Measurements from ENCODE around the gene TCEA3. TPM values are rescaled to one million over a fixed set of nuclear protein-coding genes. Genes with fewer than 3 reads are reported as not detected.

TCEA3 gene
- total RNA-seq, 1 donor from 2014 or later, result 3.3 TPM

GRCh38 chr1:23367451-23367790, 57.1 kb downstream of the TCEA3 start:
- H3K4me2 ChIP-seq (ENCODE audit: low read length), result peak overlapping the region; percentile 100
- peaks cover 56% of the 10 kb centered on the region for H3K79me2 ChIP-seq (ENCODE audit: insufficient read depth, low read length)
- peaks cover 33% of the 10 kb centered on the region for H3K36me3 ChIP-seq (ENCODE audit: insufficient read depth, low read length)
- peak overlapping the region; percentile 99 for H3K9ac ChIP-seq (ENCODE audit: low read length)
- DNase-seq (ENCODE audit: low read depth) (no peak), FAIRE-seq (no peak)
- peaks cover 20% of the 10 kb centered on the region for H3K9me3 ChIP-seq (ENCODE audit: insufficient read depth, low read depth, low read length)
- Mint-ChIP-seq H3K27ac (ENCODE audit: unreplicated experiment) (no peak overlapping the region), H3K4me3 (ENCODE audit: unreplicated experiment) (peak overlapping the region; percentile 97), H3K9me3 (ENCODE audit: unreplicated experiment) (peaks cover 38% of the 10 kb centered on the region), H3K27me3 (ENCODE audit: low read depth, unreplicated experiment) (no peaks in the 10 kb centered on the region), H3K4me1 (ENCODE audit: low read depth, unreplicated experiment) (peaks cover 38% of the 10 kb centered on the region), H3K36me3 (ENCODE audit: low read depth, unreplicated experiment) (peaks cover 45% of the 10 kb centered on the region)
- peak overlapping the region; percentile 99 for H3K4me3 ChIP-seq (ENCODE audit: insufficient read depth, low read depth, low read length)
- H3K27me3 ChIP-seq (ENCODE audit: insufficient read depth, low read length), result no peaks in the 10 kb centered on the region
- H2AFZ ChIP-seq (ENCODE audit: low read depth, low read length), result peak overlapping the region; percentile 74
- peaks cover under 1% of the 10 kb centered on the region for H4K20me1 ChIP-seq (ENCODE audit: insufficient read depth, low read length)
- peaks cover 28% of the 10 kb centered on the region for H3K4me1 ChIP-seq (ENCODE audit: insufficient read depth, low read length)
- H3K27ac ChIP-seq (ENCODE audit: low read depth, low read length), result no peak overlapping the region
- TF ChIP-seq EZH2 (IDR thresholded peaks at IDR 0.05; ENCODE audit: insufficient read depth, low read length) (no peak), CTCF (IDR thresholded peaks at IDR 0.05; ENCODE audit: insufficient read depth, low read depth, low read length) (no peak)

- Histone ChIP-seq H3K36me3 (ENCODE audit: insufficient read depth, low read length) (peaks cover 41% of the 10 kb centered on the region), H3K79me2 (ENCODE audit: insufficient read depth, low read length) (peaks cover 58% of the 10 kb centered on the region), H3K4me2 (ENCODE audit: low read length) (peak overlapping the region; percentile 100), H3K27me3 (ENCODE audit: insufficient read depth, low read length) (no peaks in the 10 kb centered on the region), H3K4me1 (ENCODE audit: insufficient read depth, low read length) (peaks cover 27% of the 10 kb centered on the region), H3K27ac (ENCODE audit: low read depth, low read length) (no peak overlapping the region), H3K9ac (ENCODE audit: low read length) (no peak overlapping the region), H4K20me1 (ENCODE audit: insufficient read depth, low read length) (peaks cover 4% of the 10 kb centered on the region), H3K9me3 (ENCODE audit: insufficient read depth, low read depth, low read length) (peaks cover 29% of the 10 kb centered on the region), H3K4me3 (ENCODE audit: insufficient read depth, low read depth, low read length) (no peak overlapping the region), H2AFZ (ENCODE audit: low read depth, low read length) (no peak overlapping the region)
- H3K4me1 Mint-ChIP-seq (ENCODE audit: low read depth, unreplicated experiment), result peaks cover 30% of the 10 kb centered on the region
- H3K27ac Mint-ChIP-seq (ENCODE audit: unreplicated experiment), result no peak overlapping the region
- no peaks in the 10 kb centered on the region for H3K27me3 Mint-ChIP-seq (ENCODE audit: low read depth, unreplicated experiment)
- H3K9me3 Mint-ChIP-seq (ENCODE audit: unreplicated experiment), result peaks cover 44% of the 10 kb centered on the region
- peaks cover 46% of the 10 kb centered on the region for H3K36me3 Mint-ChIP-seq (ENCODE audit: low read depth, unreplicated experiment)
- FAIRE-seq (no peak), DNase-seq (ENCODE audit: low read depth) (no peak)
- H3K4me3 Mint-ChIP-seq (ENCODE audit: unreplicated experiment), result peak overlapping the region; percentile 97
- no peak for TF ChIP-seq EZH2 (IDR thresholded peaks at IDR 0.05; ENCODE audit: insufficient read depth, low read length)
- no peak for TF ChIP-seq CTCF (IDR thresholded peaks at IDR 0.05; ENCODE audit: insufficient read depth, low read depth, low read length)
Observed at GRCh38 chr1:23366598-23366997, 58.0 kb downstream of the TCEA3 start.

GRCh38 chr1:23366146-23366545, 58.4 kb downstream of the TCEA3 start:
- Histone ChIP-seq H3K9me3 (ENCODE audit: insufficient read depth, low read depth, low read length) (peaks cover 33% of the 10 kb centered on the region), H3K27ac (ENCODE audit: low read depth, low read length) (no peak overlapping the region), H3K9ac (ENCODE audit: low read length) (no peak overlapping the region), H4K20me1 (ENCODE audit: insufficient read depth, low read length) (peaks cover 4% of the 10 kb centered on the region), H3K27me3 (ENCODE audit: insufficient read depth, low read length) (no peaks in the 10 kb centered on the region), H3K79me2 (ENCODE audit: insufficient read depth, low read length) (peaks cover 58% of the 10 kb centered on the region), H3K4me3 (ENCODE audit: insufficient read depth, low read depth, low read length) (no peak overlapping the region), H3K4me2 (ENCODE audit: low read length) (peak overlapping the region; percentile 100), H2AFZ (ENCODE audit: low read depth, low read length) (no peak overlapping the region), H3K36me3 (ENCODE audit: insufficient read depth, low read length) (peaks cover 46% of the 10 kb centered on the region), H3K4me1 (ENCODE audit: insufficient read depth, low read length) (peaks cover 23% of the 10 kb centered on the region)
- H3K4me3 Mint-ChIP-seq (ENCODE audit: unreplicated experiment), result peak overlapping the region; percentile 29
- TF ChIP-seq CTCF (IDR thresholded peaks at IDR 0.05; ENCODE audit: insufficient read depth, low read depth, low read length) (no peak), EZH2 (IDR thresholded peaks at IDR 0.05; ENCODE audit: insufficient read depth, low read length) (no peak)
- no peak overlapping the region for H3K27ac Mint-ChIP-seq (ENCODE audit: unreplicated experiment)
- H3K9me3 Mint-ChIP-seq (ENCODE audit: unreplicated experiment), result peaks cover 48% of the 10 kb centered on the region
- H3K36me3 Mint-ChIP-seq (ENCODE audit: low read depth, unreplicated experiment), result peaks cover 51% of the 10 kb centered on the region
- FAIRE-seq (no peak), DNase-seq (ENCODE audit: low read depth) (no peak)
- H3K27me3 Mint-ChIP-seq (ENCODE audit: low read depth, unreplicated experiment), result no peaks in the 10 kb centered on the region
- peaks cover 27% of the 10 kb centered on the region for H3K4me1 Mint-ChIP-seq (ENCODE audit: low read depth, unreplicated experiment)

Data from astrocyte (in vitro differentiated cells and primary cell).